RWPE2 (cell line): ENCODE measurements around the gene SLC51A.
A peak's percentile ranks its signal among the peaks of the same experiment; 100 is the strongest.

Experiments used
- ATAC-seq: fragments of 200-7000 bp; cut with Tn5 transposase; 3 replicates; pipeline ENCODE4 v1.9.1; 2021; ENCODE audit warnings: low read depth
- DNase-seq: peaks from one replicate; pipeline ENCODE4 v3.0.0-alpha.2; 2020; ENCODE audit warnings: low spot score
- H3K27ac ChIP-seq: fragments of 450-650 bp; 2 replicates; pipeline ENCODE4 v1.5.1; 2017; ENCODE audit warnings: mild to moderate bottlenecking; ENCODE audit not compliant: poor library complexity, severe bottlenecking
- H3K27me3 ChIP-seq: fragments of 250-450 bp; sonication (Bioruptor Pico); 2 replicates; pipeline ENCODE4 v1.5.1; 2021; ENCODE audit warnings: mild to moderate bottlenecking, moderate library complexity; ENCODE audit not compliant: insufficient read depth, poor library complexity, severe bottlenecking
- H3K36me3 ChIP-seq: fragments of 250-450 bp; sonication (Bioruptor Pico); 2 replicates; pipeline ENCODE4 v1.5.1; 2020; ENCODE audit warnings: low read depth, mild to moderate bottlenecking, moderate library complexity
- H3K4me1 ChIP-seq: fragments of 250-450 bp; sonication (Bioruptor Pico); 2 replicates; pipeline ENCODE4 v1.5.1; 2021; ENCODE audit warnings: mild to moderate bottlenecking, moderate library complexity; ENCODE audit not compliant: insufficient read depth, poor library complexity, severe bottlenecking
- H3K4me3 ChIP-seq: fragments of 250-450 bp; sonication (Bioruptor Pico); 2 replicates; pipeline ENCODE4 v1.5.1; 2021; ENCODE audit warnings: mild to moderate bottlenecking, moderate library complexity; ENCODE audit not compliant: severe bottlenecking
- H3K9me3 ChIP-seq: fragments of 250-450 bp; sonication (Bioruptor Pico); 2 replicates; pipeline ENCODE4 v1.5.1; 2021; ENCODE audit warnings: mild to moderate bottlenecking, moderate library complexity; ENCODE audit not compliant: severe bottlenecking
- CTCF ChIP-seq: fragments of 450-650 bp; IDR thresholded peaks from one replicate; pipeline ENCODE4 v1.5.1; 2017; ENCODE audit warnings: mild to moderate bottlenecking, moderate library complexity; ENCODE audit not compliant: poor library complexity, severe bottlenecking

Gene SLC51A

GRCh38 chr3:196268284-196269163, 52.2 kb downstream of the SLC51A start:
- Histone ChIP-seq H3K4me3 (no peak overlapping the region), H3K27ac (peak overlapping the region; percentile 1), H3K4me1 (peaks cover 4% of the 10 kb centered on the region), H3K36me3 (peaks cover 61% of the 10 kb centered on the region), H3K27me3 (no peaks in the 10 kb centered on the region), H3K9me3 (no peaks in the 10 kb centered on the region)
- no peak for TF ChIP-seq CTCF
- ATAC-seq: peak; percentile 73
- DNase-seq: no peak

- TF ChIP-seq CTCF: no peak
- H3K36me3 ChIP-seq: peaks cover 56% of the 10 kb centered on the region
- DNase-seq (no peak), ATAC-seq (no peak)
- H3K27ac ChIP-seq: no peak overlapping the region
- H3K4me3 ChIP-seq: no peak overlapping the region
- H3K9me3 ChIP-seq: no peaks in the 10 kb centered on the region
- no peaks in the 10 kb centered on the region for H3K27me3 ChIP-seq
- H3K4me1 ChIP-seq: peaks cover 4% of the 10 kb centered on the region
Observed at GRCh38 chr3:196270499-196270898, 54.2 kb downstream of the SLC51A start.

- H3K4me3 ChIP-seq: no peak overlapping the region
- peaks cover 35% of the 10 kb centered on the region for H3K36me3 ChIP-seq
- H3K9me3 ChIP-seq: no peaks in the 10 kb centered on the region
- H3K27ac ChIP-seq: no peak overlapping the region
- H3K27me3 ChIP-seq: no peaks in the 10 kb centered on the region
- TF ChIP-seq CTCF: no peak
- ATAC-seq: no peak
- no peak for DNase-seq
- peaks cover 4% of the 10 kb centered on the region for H3K4me1 ChIP-seq
Observed at GRCh38 chr3:196272826-196273225, 56.5 kb downstream of the SLC51A start.

- Histone ChIP-seq H3K4me1 (peaks cover 10% of the 10 kb centered on the region), H3K27ac (no peak overlapping the region), H3K27me3 (no peaks in the 10 kb centered on the region), H3K36me3 (peaks cover 27% of the 10 kb centered on the region), H3K9me3 (no peaks in the 10 kb centered on the region), H3K4me3 (no peak overlapping the region)
- no peak for TF ChIP-seq CTCF
- DNase-seq (no peak), ATAC-seq (no peak)
Observed at GRCh38 chr3:196273655-196274054, 57.3 kb downstream of the SLC51A start.

GRCh38 chr3:196274585-196274984, 58.3 kb downstream of the SLC51A start:
- ATAC-seq (no peak), DNase-seq (no peak)
- H3K4me3 ChIP-seq: no peak overlapping the region

More at GRCh38 chr3:196274585-196274984, 58.3 kb downstream of the SLC51A start:
- Histone ChIP-seq H3K27ac (no peak overlapping the region), H3K27me3 (no peaks in the 10 kb centered on the region), H3K36me3 (peaks cover 17% of the 10 kb centered on the region), H3K9me3 (no peaks in the 10 kb centered on the region), H3K4me1 (peaks cover 11% of the 10 kb centered on the region)
- no peak for TF ChIP-seq CTCF
